Measurements from ENCODE around the gene VWF. TPM values are rescaled to one million over a fixed set of nuclear protein-coding genes. Genes with fewer than 3 reads are reported as not detected.

VWF gene
- total RNA-seq, 3 donors from 2014 or later: 34.3 to 82.5 (median 72.9) TPM

DNA sequence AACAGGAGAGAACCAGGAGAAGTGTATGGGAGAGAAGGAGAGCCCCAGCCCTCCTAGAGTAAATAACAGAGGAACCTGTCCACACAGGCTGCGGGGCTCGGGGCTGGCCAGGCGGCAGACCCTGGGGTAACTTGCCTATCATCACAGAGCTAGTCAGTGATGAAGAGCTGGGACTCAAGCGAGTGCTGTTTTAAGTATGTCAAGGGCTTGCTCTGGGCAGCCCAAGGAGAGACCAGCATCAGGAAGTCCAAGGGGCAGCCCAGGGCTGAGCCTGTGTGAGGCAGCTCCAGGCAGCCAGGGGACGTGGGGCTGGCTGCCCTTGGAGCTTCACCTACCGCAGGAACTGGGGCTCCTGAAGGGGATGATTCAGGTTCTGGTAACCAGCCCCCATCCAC, 10.0 kb downstream of the VWF start:
- ATAC-seq (peak; percentile 27), DNase-seq (no peak)
- TF ChIP-seq, protein P1, sequence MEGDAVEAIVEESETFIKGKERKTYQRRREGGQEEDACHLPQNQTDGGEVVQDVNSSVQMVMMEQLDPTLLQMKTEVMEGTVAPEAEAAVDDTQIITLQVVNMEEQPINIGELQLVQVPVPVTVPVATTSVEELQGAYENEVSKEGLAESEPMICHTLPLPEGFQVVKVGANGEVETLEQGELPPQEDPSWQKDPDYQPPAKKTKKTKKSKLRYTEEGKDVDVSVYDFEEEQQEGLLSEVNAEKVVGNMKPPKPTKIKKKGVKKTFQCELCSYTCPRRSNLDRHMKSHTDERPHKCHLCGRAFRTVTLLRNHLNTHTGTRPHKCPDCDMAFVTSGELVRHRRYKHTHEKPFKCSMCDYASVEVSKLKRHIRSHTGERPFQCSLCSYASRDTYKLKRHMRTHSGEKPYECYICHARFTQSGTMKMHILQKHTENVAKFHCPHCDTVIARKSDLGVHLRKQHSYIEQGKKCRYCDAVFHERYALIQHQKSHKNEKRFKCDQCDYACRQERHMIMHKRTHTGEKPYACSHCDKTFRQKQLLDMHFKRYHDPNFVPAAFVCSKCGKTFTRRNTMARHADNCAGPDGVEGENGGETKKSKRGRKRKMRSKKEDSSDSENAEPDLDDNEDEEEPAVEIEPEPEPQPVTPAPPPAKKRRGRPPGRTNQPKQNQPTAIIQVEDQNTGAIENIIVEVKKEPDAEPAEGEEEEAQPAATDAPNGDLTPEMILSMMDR (IDR thresholded peaks at IDR 0.05): no peak

DNA sequence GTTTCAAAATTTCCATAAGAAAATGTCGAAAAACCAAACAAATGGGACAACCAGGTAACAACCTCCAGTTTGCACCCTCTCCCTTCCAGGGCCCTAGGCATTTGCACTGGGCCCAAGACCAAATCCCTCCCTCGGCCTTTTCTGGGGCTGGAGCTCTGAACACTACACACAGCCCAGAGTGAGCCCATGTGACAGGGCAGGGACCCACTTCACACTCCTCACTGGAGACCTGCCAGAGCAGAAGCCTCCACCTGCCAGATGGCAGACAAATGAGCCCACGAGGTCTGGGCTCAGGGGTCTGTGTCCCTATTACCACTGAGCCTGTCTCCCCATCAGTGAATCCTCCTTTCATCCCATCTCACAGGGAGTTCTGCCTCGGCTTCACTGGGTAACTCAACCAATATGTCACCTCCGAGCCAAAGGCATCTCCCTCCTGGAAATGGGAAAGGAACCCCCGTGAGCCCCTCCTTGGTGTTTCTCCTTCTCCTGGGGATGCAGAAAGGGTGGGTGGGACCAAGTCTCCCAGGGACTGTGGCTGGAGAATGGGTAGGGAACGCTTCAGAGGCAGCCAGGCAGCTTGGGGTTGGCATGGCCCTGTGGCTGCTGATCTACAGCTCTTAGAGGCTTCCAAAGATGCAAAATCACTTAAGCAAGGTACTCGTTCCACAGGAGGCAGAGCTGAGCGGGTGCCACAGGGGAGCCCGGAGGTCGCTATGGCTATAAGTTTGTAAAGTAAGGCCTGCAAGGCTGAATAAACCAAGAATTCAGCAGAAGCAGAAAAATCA, 10.6 kb downstream of the VWF start:
- DNase-seq (no peak), ATAC-seq (no peak)
- Histone ChIP-seq H3K4me3 (no peak overlapping the region), H3K4me1 (ENCODE audit: low read depth) (no peaks in the 10 kb centered on the region), H3K36me3 (ENCODE audit: low read depth) (no peaks in the 10 kb centered on the region), H3K9me3 (no peaks in the 10 kb centered on the region)
- TF ChIP-seq, protein P1 (IDR thresholded peaks at IDR 0.05): no peak
- intact Hi-C loops (cut with DNase I, micrococcal nuclease): no loop called here

More for the DNA sequence above, 10.0 kb downstream of the VWF start:
- intact Hi-C loops (cut with DNase I, micrococcal nuclease): no loop called here
- Histone ChIP-seq H3K4me1 (ENCODE audit: low read depth) (no peaks in the 10 kb centered on the region), H3K36me3 (ENCODE audit: low read depth) (no peaks in the 10 kb centered on the region), H3K9me3 (no peaks in the 10 kb centered on the region), H3K4me3 (no peak overlapping the region)

DNA sequence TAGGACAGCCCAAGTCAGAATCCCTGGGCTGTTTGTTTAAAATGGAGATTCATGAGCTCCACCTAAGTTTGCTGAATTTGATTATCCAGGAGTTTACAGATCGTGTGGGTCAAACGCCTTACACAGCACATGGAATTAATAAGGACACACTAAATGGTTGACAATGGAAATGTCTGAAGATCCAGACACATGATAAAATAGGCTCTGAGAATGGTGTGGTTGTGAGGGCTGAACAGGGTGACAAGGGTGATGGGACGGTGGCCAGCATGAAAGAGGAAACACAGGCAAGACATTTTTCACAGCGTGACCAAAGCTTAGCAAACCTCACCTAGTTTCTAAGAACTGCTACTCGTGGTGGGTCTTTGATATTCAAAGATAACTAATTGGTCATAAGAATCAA, 12.5 kb downstream of the VWF start:
- TF ChIP-seq, protein P1 (IDR thresholded peaks at IDR 0.05): no peak
- intact Hi-C loops (cut with DNase I, micrococcal nuclease): no loop called here
- DNase-seq: no peak
- Histone ChIP-seq H3K9me3 (no peaks in the 10 kb centered on the region), H3K4me1 (ENCODE audit: low read depth) (no peaks in the 10 kb centered on the region), H3K4me3 (no peak overlapping the region), H3K36me3 (ENCODE audit: low read depth) (no peaks in the 10 kb centered on the region)
- ATAC-seq: no peak

DNA sequence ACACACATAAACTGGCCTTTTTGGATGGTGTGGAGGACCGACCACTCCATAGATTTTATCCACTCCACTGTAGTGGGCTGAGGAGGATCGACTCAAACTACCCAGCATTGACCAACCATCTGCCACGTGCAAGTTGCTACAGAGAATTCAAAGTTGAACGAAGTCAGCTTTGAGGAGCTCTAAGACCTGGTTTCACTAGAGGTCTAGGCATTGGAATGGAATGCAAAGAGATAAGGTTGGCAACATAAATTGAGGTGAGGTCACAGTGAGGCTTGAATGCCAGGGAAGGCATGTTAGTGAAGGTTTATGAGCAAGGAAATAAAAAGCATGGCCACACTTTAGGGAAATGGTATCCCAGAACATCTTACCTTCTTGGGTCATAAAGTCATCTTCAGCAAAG, 14.5 kb downstream of the VWF start:
- no peak for DNase-seq
- no peaks in the 10 kb centered on the region for H3K9me3 ChIP-seq
- no peaks in the 10 kb centered on the region for H3K4me1 ChIP-seq (ENCODE audit: low read depth)
- no peak overlapping the region for H3K4me3 ChIP-seq
- no peaks in the 10 kb centered on the region for H3K36me3 ChIP-seq (ENCODE audit: low read depth)
- no peak for ATAC-seq
- intact Hi-C loops (cut with DNase I, micrococcal nuclease): no loop called here
- TF ChIP-seq, protein P1 (IDR thresholded peaks at IDR 0.05): no peak

DNA sequence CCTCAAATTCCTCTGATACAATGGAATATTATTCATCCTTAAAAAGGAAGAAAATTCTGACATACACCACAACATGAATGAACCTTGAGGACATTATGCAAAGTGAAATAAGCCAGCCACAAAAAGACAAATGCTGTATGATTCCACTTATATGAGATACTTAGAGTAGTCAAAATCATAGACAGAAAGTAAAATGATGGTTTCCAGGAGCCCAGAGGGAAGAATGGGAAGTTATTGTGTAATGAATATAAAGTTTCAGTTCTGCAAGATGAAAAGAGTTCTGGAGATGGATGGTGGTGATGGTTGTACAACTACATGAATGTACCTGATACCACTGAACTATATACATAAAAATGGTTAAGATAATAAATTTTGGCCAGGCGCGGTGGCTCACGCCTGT, 18.3 kb downstream of the VWF start:
- intact Hi-C loops (cut with DNase I, micrococcal nuclease): no loop called here
- DNase-seq: no peak
- Histone ChIP-seq H3K9me3 (no peaks in the 10 kb centered on the region), H3K36me3 (ENCODE audit: low read depth) (no peaks in the 10 kb centered on the region), H3K4me1 (ENCODE audit: low read depth) (no peaks in the 10 kb centered on the region), H3K4me3 (no peak overlapping the region)
- ATAC-seq: no peak
- TF ChIP-seq, protein P1 (IDR thresholded peaks at IDR 0.05): no peak
